Activated CD8-positive, alpha-beta memory T cell treated with anti-CD3 and anti-CD28 coated beads, Interleukin-2, amount 10 ng/mL, durations not matched to agents 7 days and 5 days (primary cell): ENCODE measurements around the gene ZNF580. TPM values are rescaled to one million over a fixed set of nuclear protein-coding genes. Genes with fewer than 3 reads are reported as not detected.

Experiments
- ATAC-seq: fragments of 150-1000 bp; cut with Tn5 transposase; one replicate; pipeline ENCODE4 v1.10.0; 2021; ENCODE audit warnings: moderate library complexity
- CTCF ChIA-PET: fragments of 350-600 bp; sonication (Branson Sonifier 250); formaldehyde crosslinking; loops from one replicate; lab custom pipeline; 2021; ENCODE audit warnings: antibody characterized with exemption; lab: Charles Lee
- DNase-seq: peaks from one replicate; pipeline ENCODE4 v3.0.0-alpha.2; 2020
- H3K27ac Mint-ChIP-seq: one replicate; pipeline ENCODE4 v1.8.0; 2021; ENCODE audit warnings: mild to moderate bottlenecking, mixed read lengths
- H3K27me3 Mint-ChIP-seq: one replicate; pipeline ENCODE4 v1.8.0; 2021; ENCODE audit warnings: mixed read lengths
- H3K36me3 Mint-ChIP-seq: one replicate; pipeline ENCODE4 v1.8.0; 2021; ENCODE audit warnings: mild to moderate bottlenecking, mixed read lengths
- H3K4me1 Mint-ChIP-seq: one replicate; pipeline ENCODE4 v1.8.0; 2021; ENCODE audit warnings: mixed read lengths
- H3K4me3 Mint-ChIP-seq: one replicate; pipeline ENCODE4 v1.8.0; 2021; ENCODE audit warnings: mild to moderate bottlenecking, moderate library complexity, mixed read lengths
- H3K9me3 Mint-ChIP-seq: one replicate; pipeline ENCODE4 v1.8.0; 2022; ENCODE audit warnings: low read depth, mixed read lengths
- total RNA-seq, 2 experiments: library from RNA; stranded (reverse); gene quantifications; one replicate each; pipeline ENCODE4 v1.2.3, GENCODE V29; 2021

ZNF580 gene
- total RNA-seq, 2 experiments from 2014 or later = 33.1 to 33.7 TPM

- H3K9me3 Mint-ChIP-seq = no peaks in the 10 kb centered on the region
- H3K27me3 Mint-ChIP-seq = no peaks in the 10 kb centered on the region
- ATAC-seq (no peak), DNase-seq (peak; percentile 44)
- H3K4me3 Mint-ChIP-seq = peak overlapping the region; percentile 82
- H3K27ac Mint-ChIP-seq = peak overlapping the region; percentile 87
- peaks cover 29% of the 10 kb centered on the region for H3K4me1 Mint-ChIP-seq
- CTCF ChIA-PET = interaction anchor here (0.6 to 4.2 kb wide), 3 partner anchors 32 to 816 kb away, joined by 3 to 31 read pairs (median 5); partner anchors contain the start of gene ZNF581
- peaks cover 25% of the 10 kb centered on the region for H3K36me3 Mint-ChIP-seq
Measured at GRCh38 chr19:55600662-55601028, 40.2 kb upstream of the ZNF580 start.

- no peak for DNase-seq
- no peaks in the 10 kb centered on the region for H3K27me3 Mint-ChIP-seq
- peak overlapping the region; percentile 87 for H3K27ac Mint-ChIP-seq
- peak overlapping the region; percentile 82 for H3K4me3 Mint-ChIP-seq
- CTCF ChIA-PET = interaction anchor here (1.9 to 4.2 kb wide), 2 partner anchors 32 to 42 kb away, joined by 5 to 31 read pairs; partner anchors contain the start of gene ZNF581
- H3K4me1 Mint-ChIP-seq = peaks cover 32% of the 10 kb centered on the region
- ATAC-seq = no peak
- H3K36me3 Mint-ChIP-seq = peaks cover 21% of the 10 kb centered on the region
- H3K9me3 Mint-ChIP-seq = no peaks in the 10 kb centered on the region
Measured at GRCh38 chr19:55601084-55601483, 39.7 kb upstream of the ZNF580 start.

- ATAC-seq (no peak), DNase-seq (no peak)
- Mint-ChIP-seq H3K27me3 (no peaks in the 10 kb centered on the region), H3K9me3 (no peaks in the 10 kb centered on the region), H3K4me1 (peaks cover 43% of the 10 kb centered on the region), H3K27ac (peak overlapping the region; percentile 87), H3K36me3 (peaks cover 14% of the 10 kb centered on the region), H3K4me3 (no peak overlapping the region)
- CTCF ChIA-PET = no interaction called here
Measured at GRCh38 chr19:55602104-55603001, 38.4 kb upstream of the ZNF580 start.

GRCh38 chr19:55603115-55603514 is 37.7 kb upstream of the ZNF580 start:
- CTCF ChIA-PET = interaction anchor here (1.0 to 1.9 kb wide), 2 partner anchors 29 to 86 kb away, joined by 4 to 11 read pairs; no protein-coding TSS in a partner anchor
- no peak for ATAC-seq
- H3K4me3 Mint-ChIP-seq = no peak overlapping the region
- no peak overlapping the region for H3K27ac Mint-ChIP-seq
- H3K4me1 Mint-ChIP-seq = peaks cover 51% of the 10 kb centered on the region
- H3K9me3 Mint-ChIP-seq = no peaks in the 10 kb centered on the region
- DNase-seq = no peak
- peaks cover 14% of the 10 kb centered on the region for H3K36me3 Mint-ChIP-seq
- no peaks in the 10 kb centered on the region for H3K27me3 Mint-ChIP-seq

- H3K27ac Mint-ChIP-seq = peak overlapping the region; percentile 27
- H3K4me3 Mint-ChIP-seq = peak overlapping the region; percentile 31
- H3K9me3 Mint-ChIP-seq = no peaks in the 10 kb centered on the region
- peaks cover 51% of the 10 kb centered on the region for H3K4me1 Mint-ChIP-seq
- no peak for DNase-seq
- no peak for ATAC-seq
- CTCF ChIA-PET = interaction anchor here (0.9 to 4.2 kb wide), 8 partner anchors 14 to 142 kb away, joined by 3 to 36 read pairs (median 4); partner anchors contain the start of genes ISOC2, U2AF2 and ZNF628
- H3K36me3 Mint-ChIP-seq = peaks cover 17% of the 10 kb centered on the region
- no peaks in the 10 kb centered on the region for H3K27me3 Mint-ChIP-seq
Measured at GRCh38 chr19:55603581-55604292, 37.1 kb upstream of the ZNF580 start.

- DNase-seq (peak; percentile 99), ATAC-seq (peak; percentile 86)
- peaks cover 25% of the 10 kb centered on the region for H3K36me3 Mint-ChIP-seq
- CTCF ChIA-PET = interaction anchor here (0.6 to 4.2 kb wide), 19 partner anchors 11 to 350 kb away, joined by 3 to 44 read pairs (median 7); partner anchors contain the start of genes ISOC2, U2AF2, ZNF628 and ZNF784
- peaks cover 50% of the 10 kb centered on the region for H3K4me1 Mint-ChIP-seq
- no peaks in the 10 kb centered on the region for H3K27me3 Mint-ChIP-seq
- H3K27ac Mint-ChIP-seq = peak overlapping the region; percentile 92
- no peaks in the 10 kb centered on the region for H3K9me3 Mint-ChIP-seq
- H3K4me3 Mint-ChIP-seq = peak overlapping the region; percentile 81
Measured at GRCh38 chr19:55605207-55605636, 35.6 kb upstream of the ZNF580 start.

- peak within 1 kb of the TSS; percentile 95 for H3K27ac Mint-ChIP-seq
- CTCF ChIA-PET = interaction anchor here (0.6 to 4.2 kb wide), 28 partner anchors 9 to 465 kb away, joined by 3 to 44 read pairs (median 4); partner anchors contain the start of genes ISOC2, U2AF2, ZNF579 and ZNF628
- peaks cover 50% of the 10 kb centered on the region for H3K4me1 Mint-ChIP-seq
- H3K27me3 Mint-ChIP-seq = no peaks in the 10 kb centered on the region
- no peaks in the 10 kb centered on the region for H3K9me3 Mint-ChIP-seq
- H3K36me3 Mint-ChIP-seq = peaks cover 25% of the 10 kb centered on the region
- peak within 1 kb of the TSS; percentile 92 for H3K4me3 Mint-ChIP-seq
- DNase-seq (peak; percentile 83), ATAC-seq (peak; percentile 34)
Measured at GRCh38 chr19:55605637-55606470, 34.9 kb upstream of the ZNF580 start, which contains the start of gene ZNF865. TSS of gene ZNF865 (plus strand) at chr19:55605647. CDS start at chr19:55613619, 7,972 bp downstream.

GRCh38 chr19:55606471-55606787 is 34.4 kb upstream of the ZNF580 start:
- H3K9me3 Mint-ChIP-seq = no peaks in the 10 kb centered on the region
- H3K27ac Mint-ChIP-seq = peak overlapping the region; percentile 95
- H3K27me3 Mint-ChIP-seq = no peaks in the 10 kb centered on the region
- peak overlapping the region; percentile 92 for H3K4me3 Mint-ChIP-seq
- CTCF ChIA-PET = interaction anchor here (0.9 to 4.2 kb wide), 25 partner anchors 10 to 465 kb away, joined by 3 to 44 read pairs (median 5); partner anchors contain the start of genes U2AF2, ZNF579, ZNF628 and ZNF784
- peaks cover 25% of the 10 kb centered on the region for H3K36me3 Mint-ChIP-seq
- DNase-seq (no peak), ATAC-seq (no peak)
- H3K4me1 Mint-ChIP-seq = peaks cover 44% of the 10 kb centered on the region

- CTCF ChIA-PET = interaction anchor here (0.9 to 4.2 kb wide), 23 partner anchors 10 to 466 kb away, joined by 3 to 44 read pairs (median 5); partner anchors contain the start of genes U2AF2, ZNF579, ZNF628 and ZNF784
- Mint-ChIP-seq H3K4me1 (peaks cover 40% of the 10 kb centered on the region), H3K36me3 (peaks cover 25% of the 10 kb centered on the region), H3K27me3 (no peaks in the 10 kb centered on the region), H3K4me3 (peak overlapping the region; percentile 92), H3K27ac (peak overlapping the region; percentile 95), H3K9me3 (no peaks in the 10 kb centered on the region)
- no peak for DNase-seq
- no peak for ATAC-seq
Measured at GRCh38 chr19:55606817-55607216, 34.0 kb upstream of the ZNF580 start.

GRCh38 chr19:55609326-55609725 is 31.5 kb upstream of the ZNF580 start:
- DNase-seq (no peak), ATAC-seq (no peak)
- no peak overlapping the region for H3K27ac Mint-ChIP-seq
- H3K9me3 Mint-ChIP-seq = no peaks in the 10 kb centered on the region
- no peaks in the 10 kb centered on the region for H3K27me3 Mint-ChIP-seq
- H3K4me3 Mint-ChIP-seq = no peak overlapping the region
- peaks cover 30% of the 10 kb centered on the region for H3K36me3 Mint-ChIP-seq
- CTCF ChIA-PET = interaction anchor here (1.6 kb wide), 1 partner anchor 15 kb away, joined by 4 read pairs; the partner anchor contains the start of gene ZNF784
- H3K4me1 Mint-ChIP-seq = peaks cover 34% of the 10 kb centered on the region

GRCh38 chr19:55611300-55611982 is 29.4 kb upstream of the ZNF580 start:
- peaks cover 33% of the 10 kb centered on the region for H3K36me3 Mint-ChIP-seq
- ATAC-seq = no peak
- CTCF ChIA-PET = interaction anchor here (1.1 to 1.5 kb wide), 3 partner anchors 14 to 21 kb away, joined by 3 to 4 read pairs (median 4); no protein-coding TSS in a partner anchor
- H3K4me3 Mint-ChIP-seq = no peak overlapping the region
- H3K4me1 Mint-ChIP-seq = peaks cover 22% of the 10 kb centered on the region
- H3K27ac Mint-ChIP-seq = no peak overlapping the region
- no peaks in the 10 kb centered on the region for H3K27me3 Mint-ChIP-seq
- no peaks in the 10 kb centered on the region for H3K9me3 Mint-ChIP-seq
- no peak for DNase-seq
